Endometrium (tissue), 2 donors: Measurements from ENCODE around the gene CCDC12.
A peak's percentile ranks its signal among the peaks of the same experiment; 100 is the strongest.
"Not testable (repeated sequence)": the region's sequence is repeated elsewhere in the genome, so short reads cannot be mapped to it uniquely, and the experiment has no call there.

Experiments
- FAIRE-seq: peaks from 2 replicates; lab custom pipeline; 2012; peaks lifted over from hg19 to GRCh38; lab: Jason Lieb, UNC
- donor health status: control.
- donor health status: control.

CCDC12 gene

GRCh38 chr3:46978985-46979944 is 2.7 kb upstream of the CCDC12 start, which contains the start of gene NBEAL2:
Gene NBEAL2, plus strand, starts transcription at chr3:46979666. Its CDS starts 196 bp downstream, at chr3:46979862.
- FAIRE-seq, result peak; percentile 31

DNA sequence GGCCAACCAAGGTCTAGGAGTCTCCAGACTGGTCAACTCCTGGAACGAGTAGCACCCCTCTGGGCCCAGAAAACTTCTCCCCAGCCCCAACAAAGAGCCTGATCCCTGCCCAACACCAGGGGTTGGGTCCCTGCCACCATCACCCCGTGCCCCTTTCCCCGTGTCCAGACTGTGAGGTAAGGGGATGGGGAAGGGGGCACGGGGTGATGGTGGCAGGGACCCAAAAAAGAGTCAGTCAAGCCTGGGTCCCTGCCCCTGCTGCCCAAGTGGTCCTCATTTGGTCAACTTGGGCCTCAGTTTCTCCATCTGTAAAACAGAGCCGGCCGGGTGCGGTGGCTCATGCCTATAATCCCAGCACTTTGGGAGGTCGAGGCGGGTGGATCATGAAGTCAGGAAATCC is 1.8 kb upstream of the CCDC12 start:
- no peak for FAIRE-seq

GRCh38 chr3:46977811-46978195 is 1.3 kb upstream of the CCDC12 start:
- no peak for FAIRE-seq

GRCh38 chr3:46974421-46975171 is 1.9 kb downstream of the CCDC12 start:
- no peak for FAIRE-seq

- no peak for FAIRE-seq
Measured at GRCh38 chr3:46972396-46972795, 4.1 kb downstream of the CCDC12 start.

DNA sequence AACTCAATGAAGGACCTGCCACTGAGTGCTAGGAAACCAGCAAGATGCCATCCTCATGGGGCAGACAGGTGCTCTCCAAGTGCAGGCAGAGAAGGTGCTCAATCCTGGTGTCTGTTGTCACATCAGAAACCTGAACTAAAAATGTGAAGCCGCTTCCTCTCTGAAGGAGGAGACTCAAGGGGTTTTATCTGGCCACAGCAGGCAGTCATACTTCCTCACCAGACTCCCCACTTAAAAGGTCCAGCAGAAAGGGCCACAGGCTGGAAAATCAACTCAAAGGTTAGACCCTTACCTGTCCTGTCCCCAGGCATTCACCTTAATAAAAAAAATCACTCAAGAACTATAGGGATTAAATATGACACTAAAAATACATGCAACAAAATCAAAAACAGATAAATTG is 4.8 kb downstream of the CCDC12 start:
- FAIRE-seq, result no peak

DNA sequence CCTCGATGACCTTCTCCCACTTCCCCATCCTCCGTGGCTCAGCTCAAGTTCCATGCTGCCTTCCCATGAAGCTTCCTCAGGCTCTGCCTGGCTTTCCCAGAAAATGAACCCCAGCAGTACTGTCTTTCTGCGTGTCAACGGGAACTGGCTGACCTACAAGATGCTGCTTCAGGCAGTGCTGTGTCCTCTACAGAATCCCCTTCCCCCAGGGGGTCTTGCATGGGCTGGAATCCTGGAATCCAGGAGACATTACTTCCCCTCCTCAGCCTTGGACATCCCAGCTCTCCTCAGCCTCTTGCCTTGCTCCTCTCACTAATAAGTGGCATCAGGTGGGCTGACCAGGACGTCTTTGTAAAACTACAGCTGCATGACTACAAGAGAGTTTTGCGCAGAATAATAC is 5.4 kb downstream of the CCDC12 start:
- no peak for FAIRE-seq

- FAIRE-seq, result no peak
Measured at GRCh38 chr3:46970391-46971091, 6.0 kb downstream of the CCDC12 start.

DNA sequence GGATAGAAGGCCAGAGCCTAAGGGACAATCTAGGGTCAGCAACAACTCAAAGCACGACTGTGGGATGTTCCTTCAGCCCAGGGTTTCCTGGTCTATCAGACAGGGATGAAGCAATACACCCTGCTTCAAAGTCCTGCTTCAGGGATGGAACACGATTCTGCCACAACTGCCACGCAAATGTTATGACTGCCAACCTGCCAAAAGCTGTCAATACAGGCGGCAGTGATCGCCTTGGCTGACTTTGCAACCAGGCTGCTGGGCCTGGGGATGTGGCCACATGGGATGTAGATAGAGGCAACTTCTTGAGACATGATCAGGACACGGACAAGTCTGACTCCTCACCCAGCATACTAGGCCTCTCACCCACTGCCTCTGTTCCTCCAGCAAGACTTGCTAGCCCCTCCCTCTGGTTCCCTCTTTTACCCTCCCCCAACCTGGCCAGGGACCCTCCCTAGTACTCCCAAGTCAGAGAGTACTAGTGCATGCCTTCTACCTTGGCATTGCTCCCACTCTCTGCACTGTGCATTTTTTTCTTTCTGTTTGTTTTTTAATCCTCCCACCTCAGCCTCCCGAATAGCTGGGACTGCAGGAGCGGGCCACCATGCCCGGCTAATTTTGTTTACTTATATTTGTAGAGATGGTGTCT is 7.6 kb downstream of the CCDC12 start:
- no peak for FAIRE-seq

GRCh38 chr3:46966811-46967210 is 9.7 kb downstream of the CCDC12 start:
- no peak for FAIRE-seq

DNA sequence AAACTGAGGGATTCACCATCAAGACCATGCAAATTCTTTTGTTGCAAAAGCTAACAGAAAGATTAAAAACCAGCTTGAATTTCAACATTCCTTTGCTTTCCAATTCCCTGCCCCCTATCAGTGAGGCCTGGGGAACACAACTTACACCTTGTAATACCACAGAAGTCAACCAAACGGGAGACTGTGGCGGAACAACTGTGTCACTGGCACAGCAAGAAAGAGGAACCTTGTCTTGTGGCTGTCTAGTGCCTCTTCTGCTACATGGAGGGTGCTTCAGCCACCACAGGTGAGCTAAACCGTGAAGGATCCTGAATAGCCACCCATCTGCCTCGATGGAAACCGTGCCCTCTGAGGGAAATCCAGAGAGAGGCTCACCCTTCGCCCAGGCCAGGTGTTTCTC is 11.4 kb downstream of the CCDC12 start:
- no peak for FAIRE-seq

GRCh38 chr3:46964038-46964590 is 12.4 kb downstream of the CCDC12 start:
- FAIRE-seq, result not testable (repeated sequence)

DNA sequence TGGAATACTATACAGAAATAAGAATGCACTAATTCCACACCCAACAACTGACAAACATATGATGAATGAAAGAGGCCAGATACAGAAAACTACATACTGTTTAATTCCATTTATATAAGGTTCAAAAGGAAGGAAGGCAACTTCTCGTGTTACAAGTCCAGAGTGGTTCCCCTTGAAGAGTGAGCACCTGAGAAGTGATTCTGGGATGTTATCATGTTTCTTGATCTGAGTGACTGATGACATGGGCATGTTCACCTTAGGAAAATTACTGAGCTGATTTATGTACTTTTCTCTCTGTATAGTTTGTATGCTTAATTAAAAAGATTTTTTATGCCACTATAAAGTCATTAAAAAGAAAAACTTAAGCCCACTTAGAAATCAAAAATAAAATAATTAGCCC is 13.6 kb downstream of the CCDC12 start:
- FAIRE-seq, result no peak

- no peak for FAIRE-seq
Measured at GRCh38 chr3:46962427-46962826, 14.1 kb downstream of the CCDC12 start.

DNA sequence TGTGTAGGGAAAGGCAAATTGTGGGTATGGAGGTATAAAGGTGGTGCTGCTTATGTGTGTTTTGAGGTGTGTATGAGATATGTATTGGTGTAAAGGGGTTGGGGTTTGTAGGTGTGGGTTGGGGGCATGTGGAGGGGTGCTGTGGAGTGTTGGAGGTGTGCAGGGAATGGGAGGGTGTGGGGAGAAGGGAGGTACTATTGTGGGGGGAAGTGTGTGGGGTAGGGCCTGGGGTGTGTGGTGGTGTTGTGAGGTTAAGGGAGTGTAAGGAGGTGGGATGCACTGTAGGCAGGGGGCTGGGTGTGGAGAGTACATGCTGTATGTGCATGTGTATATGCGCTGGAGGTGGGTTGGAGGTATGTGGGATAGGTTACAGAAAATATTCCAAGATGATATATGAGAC is 15.7 kb downstream of the CCDC12 start:
- FAIRE-seq, result no peak

DNA sequence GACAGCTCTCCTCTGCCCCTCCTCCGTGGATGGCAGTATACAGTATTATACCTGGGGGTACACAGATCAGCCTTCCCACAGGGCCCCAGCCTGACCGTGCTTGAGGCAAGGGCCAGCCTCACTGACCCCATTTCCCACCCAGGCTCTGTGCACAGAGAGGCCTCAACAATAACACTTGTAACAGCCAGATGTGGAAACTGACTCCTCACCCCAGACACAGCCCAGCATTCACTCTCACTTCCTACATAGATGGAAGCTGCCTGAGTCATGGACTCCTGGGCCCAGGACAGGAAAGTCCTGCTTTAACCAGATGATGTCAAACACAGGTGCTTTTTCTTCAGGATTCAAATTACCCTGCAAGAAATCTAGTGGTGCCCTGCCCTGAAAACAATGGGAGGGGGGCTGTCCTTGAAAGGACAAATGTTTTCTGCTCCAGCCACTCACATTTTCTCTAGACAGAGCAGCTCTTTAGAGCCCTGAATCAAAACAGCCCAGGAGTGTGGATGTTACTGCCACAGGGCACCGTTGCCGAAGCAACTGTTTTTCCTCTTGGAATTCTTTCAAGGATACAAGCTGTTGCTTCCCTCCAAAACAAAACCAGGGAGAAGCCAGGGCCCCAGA is 16.4 kb downstream of the CCDC12 start:
- FAIRE-seq, result no peak

DNA sequence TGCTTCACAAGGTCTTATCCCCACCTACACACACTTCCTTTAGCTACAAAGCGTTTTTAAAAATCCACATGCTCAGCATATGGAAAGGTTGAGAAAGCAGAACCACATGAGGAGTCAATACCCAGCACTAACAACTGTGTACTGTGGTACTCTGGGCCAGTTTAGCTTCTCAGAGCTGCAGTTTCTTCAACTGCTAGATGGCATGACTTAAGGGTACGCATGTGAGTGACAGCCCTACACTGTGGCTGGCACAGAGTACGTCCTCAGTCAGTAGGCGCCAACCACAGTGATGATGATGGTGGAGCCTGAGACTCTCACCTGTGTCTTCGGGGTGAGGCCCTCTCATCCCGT is 17.4 kb downstream of the CCDC12 start:
- FAIRE-seq, result no peak

- FAIRE-seq, result no peak
Measured at GRCh38 chr3:46958467-46959160, 17.9 kb downstream of the CCDC12 start.

- FAIRE-seq, result no peak
Measured at GRCh38 chr3:46957092-46957820, 19.3 kb downstream of the CCDC12 start.

- no peak for FAIRE-seq
Measured at GRCh38 chr3:46955801-46956259, 20.7 kb downstream of the CCDC12 start.
